Measurements from ENCODE around the gene TMEM207. TPM values are rescaled to one million over a fixed set of nuclear protein-coding genes. Genes with fewer than 3 reads are reported as not detected.
"Not testable (repeated sequence)": the region's sequence is repeated elsewhere in the genome, so short reads cannot be mapped to it uniquely, and the experiment has no call there.

Gene TMEM207
- polyA plus RNA-seq, 1 of the 3 experiments (the other 2 are of a cell fraction), result not detected

DNA sequence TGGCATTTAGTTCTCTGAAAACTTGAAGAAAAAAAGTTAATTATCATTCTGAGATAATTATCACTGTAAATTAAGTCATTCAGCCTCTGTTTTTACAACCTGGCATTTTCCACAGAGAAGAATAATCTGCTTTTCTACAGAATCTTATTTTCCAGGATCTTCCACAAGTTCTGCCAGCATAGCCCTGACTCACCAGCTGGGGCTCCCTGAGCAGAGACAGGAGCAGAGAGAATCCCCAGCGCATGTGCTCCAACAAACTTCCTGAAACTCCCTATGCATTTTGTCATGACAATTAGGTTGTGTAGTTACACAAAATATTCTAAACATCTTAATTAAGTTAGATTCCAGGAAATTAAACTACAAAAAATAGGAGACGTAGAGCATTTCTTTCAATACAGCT lies 32.1 kb upstream of the TMEM207 start:
- no peaks in the 10 kb centered on the region for H4K20me1 ChIP-seq (ENCODE audit: insufficient read depth)
- no peaks in the 10 kb centered on the region; the same call in 1 of the 2 replicates for H3K27me3 ChIP-seq (ENCODE audit: insufficient read depth)
- no peaks in the 10 kb centered on the region; a peak in 1 of 4 replicates for H3K4me1 ChIP-seq (ENCODE audit: control insufficient read depth in 1 of 2, insufficient read depth in 2 of 2, low read depth in 1 of 2, low read length in 1 of 2)
- H3K27ac ChIP-seq (ENCODE audit: low read depth in 2 of 2, low read length in 1 of 2), result no peak overlapping the region
- no peaks in the 10 kb centered on the region for H3K79me2 ChIP-seq (ENCODE audit: insufficient read depth)
- no peaks in the 10 kb centered on the region for H3K36me3 ChIP-seq (replicated peaks in 1 of 2; ENCODE audit: control insufficient read depth in 1 of 2, insufficient read depth in 2 of 2, low read length in 1 of 2)
- no peak overlapping the region for H3K4me2 ChIP-seq
- H3K9me3 ChIP-seq, result no peaks in the 10 kb centered on the region
- H3K9me2 ChIP-seq, result no peaks in the 10 kb centered on the region
- no peak overlapping the region for H3K4me3 ChIP-seq (ENCODE audit: low read depth in 2 of 2, low read length in 1 of 2)
- ChIA-PET POLR2A (no interaction called here), CTCF (no interaction called here)
- DNase-seq, result no peak
- no peaks in the 10 kb centered on the region for H3F3A ChIP-seq (replicated peaks; ENCODE audit: insufficient read depth)
- no peak overlapping the region for H3K9ac ChIP-seq
- H2AFZ ChIP-seq (ENCODE audit: low read depth), result no peak overlapping the region
- no peak for TF ChIP-seq USF1 (IDR thresholded peaks at IDR 0.05; ENCODE audit: borderline replicate concordance, low read depth)
- TF ChIP-seq SIN3A (IDR thresholded peaks at IDR 0.05; ENCODE audit: borderline replicate concordance, low read depth, low read length), result no peak
- no peak for TF ChIP-seq MAX (IDR thresholded peaks at IDR 0.05; ENCODE audit: low read depth)
- no peak for TF ChIP-seq RCOR1 (IDR thresholded peaks at IDR 0.05; ENCODE audit: low read length)
- TF ChIP-seq TEAD4 (IDR thresholded peaks at IDR 0.05; ENCODE audit: borderline replicate concordance, insufficient read depth), result no peak
- TF ChIP-seq JUND (IDR thresholded peaks at IDR 0.05), result no peak
- TF ChIP-seq MXI1 (IDR thresholded peaks at IDR 0.05; ENCODE audit: low read depth, low read length), result no peak
- TF ChIP-seq RXRA (IDR thresholded peaks at IDR 0.05; ENCODE audit: borderline replicate concordance, low read depth), result no peak
- no peak for TF ChIP-seq POLR2AphosphoS5 (IDR thresholded peaks at IDR 0.05; ENCODE audit: low read depth, low read length)
- TF ChIP-seq GABPA (IDR thresholded peaks at IDR 0.05; ENCODE audit: low read depth), result no peak
- no peak for TF ChIP-seq SMC3 (IDR thresholded peaks at IDR 0.05; ENCODE audit: low read depth, low read length)
- no peak for TF ChIP-seq TCF12 (IDR thresholded peaks at IDR 0.05)
- TF ChIP-seq GATA2 (CRISPR knock-in tag; IDR thresholded peaks at IDR 0.05), result no peak
- 37% methylated on average over 2 of the region's 2 CpGs for WGBS (ENCODE audit: low lambda C conversion rate)

DNA sequence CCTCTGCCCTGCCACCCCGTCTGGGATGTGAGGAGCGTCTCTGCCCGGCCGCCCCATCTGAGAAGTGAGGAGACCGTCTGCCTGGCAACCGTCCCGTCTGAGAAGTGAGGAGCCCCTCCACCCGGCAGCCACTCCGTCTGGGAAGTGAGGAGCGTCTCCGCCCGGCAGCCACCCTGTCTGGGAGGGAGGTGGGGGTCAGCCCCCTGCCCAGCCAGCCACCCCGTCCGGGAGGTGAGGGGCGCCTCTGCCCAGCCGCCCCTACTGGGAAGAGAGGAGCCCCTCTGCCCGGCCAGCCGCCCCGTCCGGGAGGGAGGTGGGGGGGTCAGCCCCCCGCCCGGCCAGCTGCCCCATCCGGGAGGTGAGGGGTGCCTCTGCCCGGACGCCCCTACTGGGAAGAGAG lies 23.6 kb upstream of the TMEM207 start:
- CTCF ChIA-PET; H3K4me3 ChIP-seq (ENCODE audit: low read depth in 2 of 2, low read length in 1 of 2); POLR2A ChIA-PET; H3K79me2 ChIP-seq (ENCODE audit: insufficient read depth); H3K27ac ChIP-seq (ENCODE audit: low read depth in 2 of 2, low read length in 1 of 2); H4K20me1 ChIP-seq (ENCODE audit: insufficient read depth); H3K9me2 ChIP-seq; H3K27me3 ChIP-seq (ENCODE audit: insufficient read depth); DNase-seq; H3K36me3 ChIP-seq (replicated peaks in 1 of 2; ENCODE audit: control insufficient read depth in 1 of 2, insufficient read depth in 2 of 2, low read length in 1 of 2); H3F3A ChIP-seq (replicated peaks; ENCODE audit: insufficient read depth); H3K9ac ChIP-seq; H3K9me3 ChIP-seq; H2AFZ ChIP-seq (ENCODE audit: low read depth); H3K4me2 ChIP-seq; H3K4me1 ChIP-seq (ENCODE audit: control insufficient read depth in 1 of 2, insufficient read depth in 2 of 2, low read depth in 1 of 2, low read length in 1 of 2): not testable (repeated sequence)
- WGBS (ENCODE audit: low lambda C conversion rate), result 33% methylated on average over 3 of the region's 25 CpGs

DNA sequence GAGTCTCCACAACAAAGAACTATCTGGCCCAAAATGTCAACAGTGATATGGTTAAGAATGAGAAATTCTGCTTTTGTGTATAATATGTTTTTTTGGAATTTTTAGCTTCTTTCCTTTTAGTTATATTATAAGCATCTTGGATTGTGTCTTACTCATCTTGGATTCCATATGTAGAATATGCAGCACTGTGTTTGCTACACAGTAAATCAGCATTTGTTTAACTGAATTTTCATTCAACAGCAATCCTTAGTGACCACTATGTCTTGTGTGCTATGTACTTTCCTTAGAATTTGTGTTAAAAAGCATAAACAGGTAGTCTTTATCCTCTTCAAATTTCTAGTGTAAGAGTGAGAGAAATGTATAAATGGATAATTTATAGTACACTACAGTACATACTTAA lies 18.2 kb upstream of the TMEM207 start:
- no peaks in the 10 kb centered on the region for H3K9me2 ChIP-seq
- CTCF ChIA-PET, result no interaction called here
- TF ChIP-seq RAD21 (IDR thresholded peaks at IDR 0.05; ENCODE audit: low read length) (no peak), USF2 (IDR thresholded peaks at IDR 0.05; ENCODE audit: borderline replicate concordance, low read depth, low read length) (no peak), USF1 (IDR thresholded peaks at IDR 0.05; ENCODE audit: borderline replicate concordance, low read depth) (no peak), EZH2phosphoT487 (IDR thresholded peaks at IDR 0.05; ENCODE audit: borderline replicate concordance, low read depth) (no peak), GABPA (IDR thresholded peaks at IDR 0.05; ENCODE audit: low read depth) (no peak), EP300 (IDR thresholded peaks at IDR 0.05; ENCODE audit: borderline replicate concordance in 1 of 2, low read depth in 1 of 2, low read length in 1 of 2) (no peak), FOXJ3 (CRISPR knock-in tag; IDR thresholded peaks at IDR 0.05) (no peak), GATA2 (CRISPR knock-in tag; IDR thresholded peaks at IDR 0.05) (no peak)

More for the DNA sequence above, 18.2 kb upstream of the TMEM207 start:
- H3K9ac ChIP-seq, result no peak overlapping the region
- no peak overlapping the region for H3K27ac ChIP-seq (ENCODE audit: low read depth in 2 of 2, low read length in 1 of 2)
- no peaks in the 10 kb centered on the region for H3K36me3 ChIP-seq (replicated peaks in 1 of 2; ENCODE audit: control insufficient read depth in 1 of 2, insufficient read depth in 2 of 2, low read length in 1 of 2)
- no peak overlapping the region for H3K4me2 ChIP-seq
- no peaks in the 10 kb centered on the region for H3K9me3 ChIP-seq
- H3K4me1 ChIP-seq (ENCODE audit: control insufficient read depth in 1 of 2, insufficient read depth in 2 of 2, low read depth in 1 of 2, low read length in 1 of 2), result no peaks in the 10 kb centered on the region
- H3K79me2 ChIP-seq (ENCODE audit: insufficient read depth), result no peaks in the 10 kb centered on the region
- H4K20me1 ChIP-seq (ENCODE audit: insufficient read depth), result no peaks in the 10 kb centered on the region
- H3K27me3 ChIP-seq (ENCODE audit: insufficient read depth), result no peaks in the 10 kb centered on the region
- no peak overlapping the region for H2AFZ ChIP-seq (ENCODE audit: low read depth)
- no peaks in the 10 kb centered on the region for H3F3A ChIP-seq (replicated peaks; ENCODE audit: insufficient read depth)
- no peak for DNase-seq
- POLR2A ChIA-PET, result no interaction called here
- no peak overlapping the region for H3K4me3 ChIP-seq (ENCODE audit: low read depth in 2 of 2, low read length in 1 of 2)

Data from SK-N-SH (cell line).